Endothelial cell of umbilical vein (primary cell): Measurements from ENCODE around the gene TRMT44.

Source experiments
- EZH2 ChIP-seq: IDR thresholded peaks from 2 replicates; pipeline ENCODE4 v1.6.1; 2012; ENCODE audit warnings: borderline replicate concordance, low read depth, mild to moderate bottlenecking, moderate library complexity, low read length, inconsistent platforms; ENCODE audit not compliant: severe bottlenecking
- FOS ChIP-seq: IDR thresholded peaks from 2 replicates; pipeline ENCODE4 v1.6.1; 2011; ENCODE audit warnings: mild to moderate bottlenecking, low read length, moderate library complexity, borderline replicate concordance; ENCODE audit not compliant: insufficient read depth
- GATA2 ChIP-seq: IDR thresholded peaks from 2 replicates; pipeline ENCODE4 v1.7.0; 2011; ENCODE audit warnings: low read depth, mild to moderate bottlenecking, moderate library complexity, mixed read lengths, low read length; ENCODE audit not compliant: insufficient read length, insufficient read depth
- JUN ChIP-seq: IDR thresholded peaks from 2 replicates; pipeline ENCODE4 v1.6.1; 2011; ENCODE audit warnings: borderline replicate concordance, low read depth; ENCODE audit not compliant: insufficient read length, insufficient read depth
- MYC ChIP-seq: IDR thresholded peaks from one replicate; pipeline ENCODE4 v1.6.1; 2011; ENCODE audit warnings: mild to moderate bottlenecking, low read depth, low read length
- POLR2A ChIP-seq: IDR thresholded peaks from 2 replicates; pipeline ENCODE4 v1.6.1; 2012; ENCODE audit warnings: low read depth, mild to moderate bottlenecking, control low read depth, low read length
- POLR2AphosphoS5 ChIP-seq: IDR thresholded peaks from 2 replicates; pipeline ENCODE4 v1.6.1; 2012; ENCODE audit warnings: low read depth, mild to moderate bottlenecking, control low read depth, low read length, moderate library complexity; ENCODE audit not compliant: insufficient read depth
- TF ChIP-seq, protein P1 (sequence below), 2 donors: IDR thresholded peaks; 1 replicate in 1 of 2; 2 replicates in 1 of 2; pipeline ENCODE4 v1.5.1; 2011; ENCODE audit warnings: low read length in 2 of 2, mild to moderate bottlenecking in 2 of 2, moderate library complexity in 2 of 2, control low read depth in 1 of 2, inconsistent platforms in 1 of 2, low read depth in 1 of 2; ENCODE audit not compliant: insufficient read depth in 1 of 2; ENCODE audit errors: extremely low read depth in 1 of 2
- TF ChIP-seq, protein P2 (sequence below): IDR thresholded peaks from 2 replicates; pipeline ENCODE4 v1.6.1; 2011; ENCODE audit not compliant: insufficient read depth, insufficient read length

- no peak for TF ChIP-seq POLR2A
- TF ChIP-seq EZH2: no peak
- TF ChIP-seq, protein P1, sequence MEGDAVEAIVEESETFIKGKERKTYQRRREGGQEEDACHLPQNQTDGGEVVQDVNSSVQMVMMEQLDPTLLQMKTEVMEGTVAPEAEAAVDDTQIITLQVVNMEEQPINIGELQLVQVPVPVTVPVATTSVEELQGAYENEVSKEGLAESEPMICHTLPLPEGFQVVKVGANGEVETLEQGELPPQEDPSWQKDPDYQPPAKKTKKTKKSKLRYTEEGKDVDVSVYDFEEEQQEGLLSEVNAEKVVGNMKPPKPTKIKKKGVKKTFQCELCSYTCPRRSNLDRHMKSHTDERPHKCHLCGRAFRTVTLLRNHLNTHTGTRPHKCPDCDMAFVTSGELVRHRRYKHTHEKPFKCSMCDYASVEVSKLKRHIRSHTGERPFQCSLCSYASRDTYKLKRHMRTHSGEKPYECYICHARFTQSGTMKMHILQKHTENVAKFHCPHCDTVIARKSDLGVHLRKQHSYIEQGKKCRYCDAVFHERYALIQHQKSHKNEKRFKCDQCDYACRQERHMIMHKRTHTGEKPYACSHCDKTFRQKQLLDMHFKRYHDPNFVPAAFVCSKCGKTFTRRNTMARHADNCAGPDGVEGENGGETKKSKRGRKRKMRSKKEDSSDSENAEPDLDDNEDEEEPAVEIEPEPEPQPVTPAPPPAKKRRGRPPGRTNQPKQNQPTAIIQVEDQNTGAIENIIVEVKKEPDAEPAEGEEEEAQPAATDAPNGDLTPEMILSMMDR (IDR thresholded peaks at IDR 0.05; ENCODE audit: extremely low read depth in 1 of 2, insufficient read depth in 1 of 2, low read depth in 1 of 2, low read length in 2 of 2): no peak
- TF ChIP-seq POLR2AphosphoS5: no peak
- TF ChIP-seq, protein P2, sequence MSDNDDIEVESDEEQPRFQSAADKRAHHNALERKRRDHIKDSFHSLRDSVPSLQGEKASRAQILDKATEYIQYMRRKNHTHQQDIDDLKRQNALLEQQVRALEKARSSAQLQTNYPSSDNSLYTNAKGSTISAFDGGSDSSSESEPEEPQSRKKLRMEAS: no peak
- no peak for TF ChIP-seq FOS
- no peak for TF ChIP-seq GATA2
- TF ChIP-seq MYC: no peak
- TF ChIP-seq JUN: no peak
These were observed 61.2 kb downstream of the TRMT44 start for GRCh38 chr4:8501781-8502180.
